Vagina (tissue), 2 donors: ENCODE data around the gene SLC34A3. TPM values are rescaled to one million over a fixed set of nuclear protein-coding genes. Genes with fewer than 3 reads are reported as not detected.
"Not testable (repeated sequence)": the region's sequence is repeated elsewhere in the genome, so short reads cannot be mapped to it uniquely, and the experiment has no call there.

Source experiments
- DNase-seq, 2 donors: peaks; one replicate each; pipeline ENCODE4 v3.0.0-alpha.2; 2017; ENCODE audit errors: extremely low spot score in 2 of 2
- H3K27ac ChIP-seq: fragments of 200-600 bp; sonication (generic); one replicate; pipeline ENCODE4 v1.5.1; 2019
- H3K27me3 ChIP-seq: fragments of 200-600 bp; sonication (generic); one replicate; pipeline ENCODE4 v1.5.1; 2019
- H3K36me3 ChIP-seq, 2 donors: fragments of 200-600 bp; sonication (generic); one replicate each; pipeline ENCODE4 v1.5.1; 2017 to 2019
- H3K4me1 ChIP-seq: fragments of 200-600 bp; sonication (generic); one replicate; pipeline ENCODE4 v1.5.1; 2019
- H3K4me3 ChIP-seq, 2 donors: fragments of 200-600 bp; sonication (generic); 1 replicate in 1 of 2; 2 replicates in 1 of 2; pipeline ENCODE4 v1.5.1; 2016 to 2019
- H3K9me3 ChIP-seq: fragments of 200-600 bp; sonication (generic); one replicate; pipeline ENCODE4 v1.5.1; 2019
- POLR2A ChIP-seq, 2 donors: fragments of 450-650 bp; IDR thresholded peaks; one replicate each; pipeline ENCODE4 v1.6.1; 2017; ENCODE audit warnings: antibody characterized with exemption in 2 of 2, mild to moderate bottlenecking in 2 of 2, moderate library complexity in 2 of 2
- POLR2AphosphoS5 ChIP-seq, 2 donors: sonication (generic); formaldehyde crosslinking; IDR thresholded peaks; one replicate each; pipeline ENCODE4 v1.9.0; 2017; ENCODE audit warnings: antibody characterized with exemption in 2 of 2, mild to moderate bottlenecking in 2 of 2, low read depth in 1 of 2; ENCODE audit not compliant: insufficient read depth in 1 of 2
- intact Hi-C: fragments of 100-400 bp; cut with DNase I; formaldehyde crosslinking; loops from one replicate; pipeline ENCODE4 v1.15.1; 2023
- total RNA-seq: library from RNA; depleted of rRNA; stranded (reverse); fragments of >200 nt; gene quantifications from one replicate; pipeline ENCODE4 v1.2.3, GENCODE V29; 2016
- TF ChIP-seq, protein P1 (sequence below), 3 experiments: fragments of 450-650 bp in 2 of 3; fragments of 200-600 bp in 1 of 3; sonication (generic) in 1 of 3; IDR thresholded peaks; one replicate each; pipeline ENCODE4 v1.5.1; 2017 to 2019; ENCODE audit warnings: antibody characterized with exemption in 3 of 3, mild to moderate bottlenecking in 2 of 3, moderate library complexity in 2 of 3

The SLC34A3 gene
- total RNA-seq, 1 donor from 2014 or later, result not detected

DNA sequence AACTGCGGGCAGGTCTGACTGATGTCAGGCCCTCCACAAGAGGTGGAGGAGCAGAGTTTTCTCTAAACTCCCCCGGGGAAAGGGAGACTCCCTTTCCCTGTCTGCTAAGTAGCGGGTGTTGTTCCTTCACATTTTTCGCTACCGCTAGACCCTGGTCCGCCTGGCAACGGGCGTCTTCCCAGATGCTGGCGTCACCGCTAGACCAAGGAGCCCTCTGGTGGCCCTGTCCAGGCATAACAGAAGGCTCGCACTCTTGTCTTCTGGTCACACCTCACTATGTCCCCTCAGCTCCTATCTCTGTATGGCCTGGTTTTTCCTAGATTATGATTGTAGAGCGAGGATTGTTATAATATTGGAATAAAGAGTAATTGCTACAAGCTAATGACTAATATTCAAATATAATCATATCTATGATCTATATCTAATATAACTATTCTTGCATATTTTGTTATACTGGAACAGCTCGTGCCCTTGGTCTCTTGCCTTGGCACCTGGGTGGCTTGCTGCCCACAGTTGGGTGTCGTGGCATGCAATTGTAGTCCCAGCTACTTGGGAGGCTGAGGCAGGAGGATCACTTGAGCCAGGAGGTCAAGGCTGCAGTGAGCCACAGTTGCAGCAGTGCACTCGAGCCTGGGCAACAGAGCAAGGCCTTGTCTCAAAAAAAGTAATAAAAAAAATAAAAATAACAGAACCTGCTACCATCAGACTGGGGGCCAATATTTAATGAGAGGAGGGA, 31.6 kb downstream of the SLC34A3 start:
- H3K36me3 ChIP-seq, result peaks cover 0 to 52% of the 10 kb centered on the region in 2 donors
- H3K27ac ChIP-seq, H3K27me3 ChIP-seq, intact Hi-C loops, H3K4me3 ChIP-seq, H3K9me3 ChIP-seq, H3K4me1 ChIP-seq, DNase-seq: not testable (repeated sequence)
- TF ChIP-seq, protein P1, sequence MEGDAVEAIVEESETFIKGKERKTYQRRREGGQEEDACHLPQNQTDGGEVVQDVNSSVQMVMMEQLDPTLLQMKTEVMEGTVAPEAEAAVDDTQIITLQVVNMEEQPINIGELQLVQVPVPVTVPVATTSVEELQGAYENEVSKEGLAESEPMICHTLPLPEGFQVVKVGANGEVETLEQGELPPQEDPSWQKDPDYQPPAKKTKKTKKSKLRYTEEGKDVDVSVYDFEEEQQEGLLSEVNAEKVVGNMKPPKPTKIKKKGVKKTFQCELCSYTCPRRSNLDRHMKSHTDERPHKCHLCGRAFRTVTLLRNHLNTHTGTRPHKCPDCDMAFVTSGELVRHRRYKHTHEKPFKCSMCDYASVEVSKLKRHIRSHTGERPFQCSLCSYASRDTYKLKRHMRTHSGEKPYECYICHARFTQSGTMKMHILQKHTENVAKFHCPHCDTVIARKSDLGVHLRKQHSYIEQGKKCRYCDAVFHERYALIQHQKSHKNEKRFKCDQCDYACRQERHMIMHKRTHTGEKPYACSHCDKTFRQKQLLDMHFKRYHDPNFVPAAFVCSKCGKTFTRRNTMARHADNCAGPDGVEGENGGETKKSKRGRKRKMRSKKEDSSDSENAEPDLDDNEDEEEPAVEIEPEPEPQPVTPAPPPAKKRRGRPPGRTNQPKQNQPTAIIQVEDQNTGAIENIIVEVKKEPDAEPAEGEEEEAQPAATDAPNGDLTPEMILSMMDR (IDR thresholded peaks at IDR 0.05), result peak; percentile 14 to 34 (median 15)

DNA sequence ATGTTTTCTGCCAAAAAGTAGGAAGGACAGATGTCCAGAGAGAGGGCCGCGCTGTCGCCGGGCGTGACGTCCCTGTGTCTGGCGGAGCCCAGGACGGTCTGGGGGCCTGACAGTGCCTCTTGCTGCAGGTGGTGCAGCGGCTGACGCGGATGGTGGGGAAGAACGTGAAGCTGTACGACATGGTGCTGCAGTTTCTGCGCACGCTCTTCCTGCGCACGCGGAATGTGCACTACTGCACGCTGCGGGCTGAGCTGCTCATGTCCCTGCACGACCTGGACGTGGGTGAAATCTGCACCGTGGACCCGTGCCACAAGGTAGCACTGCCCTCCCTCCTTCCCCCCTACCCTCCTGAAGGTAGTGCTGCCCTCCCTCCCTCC, 32.2 kb downstream of the SLC34A3 start:
- TF ChIP-seq POLR2AphosphoS5 (IDR thresholded peaks at IDR 0.05; ENCODE audit: insufficient read depth in 1 of 2, low read depth in 1 of 2) (no peak), POLR2A (IDR thresholded peaks at IDR 0.05) (no peak)
- TF ChIP-seq, protein P1 (IDR thresholded peaks at IDR 0.05), result no peak
- Histone ChIP-seq H3K36me3 (peaks cover 0 to 53% of the 10 kb centered on the region in 2 donors), H3K9me3 (no peaks in the 10 kb centered on the region), H3K27ac (no peak overlapping the region), H3K4me3 (no peak overlapping the region), H3K27me3 (no peaks in the 10 kb centered on the region), H3K4me1 (no peaks in the 10 kb centered on the region)
- DNase-seq, result no peak
- intact Hi-C loops, result no loop called here

DNA sequence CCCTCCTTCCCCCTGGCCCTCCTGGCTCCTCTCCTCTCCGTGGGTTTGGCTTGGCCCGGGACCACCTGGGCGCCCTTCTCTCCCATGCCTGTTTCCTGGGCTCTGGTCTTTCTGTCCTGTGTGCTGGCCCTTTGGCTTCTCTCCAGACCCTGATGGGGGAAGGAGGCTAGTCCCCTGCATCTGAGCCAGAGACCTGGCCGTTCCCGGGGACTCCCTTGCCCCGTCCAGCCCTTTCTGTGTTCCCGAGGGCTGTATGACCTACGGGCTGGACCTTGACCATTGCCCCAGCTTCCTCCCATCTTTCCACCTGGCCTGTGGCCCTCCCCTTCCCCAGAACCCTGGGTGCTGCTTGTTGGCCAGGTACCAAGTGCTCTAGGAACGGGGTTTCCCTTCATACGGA, 32.8 kb downstream of the SLC34A3 start:
- no peak for TF ChIP-seq POLR2A (IDR thresholded peaks at IDR 0.05)
- TF ChIP-seq POLR2AphosphoS5 (IDR thresholded peaks at IDR 0.05; ENCODE audit: insufficient read depth in 1 of 2, low read depth in 1 of 2), result no peak
- TF ChIP-seq, protein P1 (IDR thresholded peaks at IDR 0.05), result no peak
- no peak for DNase-seq
- peaks cover 0 to 49% of the 10 kb centered on the region in 2 donors for H3K36me3 ChIP-seq

DNA sequence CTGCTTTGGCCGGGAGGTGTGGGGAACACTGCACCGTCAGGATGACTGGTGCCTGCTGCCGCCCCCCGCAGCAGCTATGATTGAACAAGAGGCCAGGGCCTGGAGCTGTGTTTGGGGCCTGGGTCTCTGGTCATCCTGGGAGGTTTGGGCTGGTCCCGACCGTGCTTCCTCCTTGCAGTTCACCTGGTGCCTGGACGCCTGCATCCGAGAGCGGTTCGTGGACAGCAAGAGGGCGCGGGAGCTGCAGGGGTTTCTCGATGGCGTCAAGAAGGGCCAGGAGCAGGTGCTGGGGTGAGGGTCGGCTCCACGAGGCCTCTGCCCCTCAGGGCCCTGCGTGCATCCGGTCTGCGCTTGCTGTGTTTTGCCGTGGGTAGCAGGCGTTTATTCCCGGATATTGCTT, 33.4 kb downstream of the SLC34A3 start:
- Histone ChIP-seq H3K36me3 (peaks cover 0 to 44% of the 10 kb centered on the region in 2 donors), H3K27ac (no peak overlapping the region), H3K27me3 (no peaks in the 10 kb centered on the region), H3K4me1 (peaks cover 5% of the 10 kb centered on the region), H3K9me3 (no peaks in the 10 kb centered on the region), H3K4me3 (no peak overlapping the region)
- no peak for DNase-seq
- TF ChIP-seq POLR2A (IDR thresholded peaks at IDR 0.05), result no peak
- no peak for TF ChIP-seq POLR2AphosphoS5 (IDR thresholded peaks at IDR 0.05; ENCODE audit: insufficient read depth in 1 of 2, low read depth in 1 of 2)
- TF ChIP-seq, protein P1 (IDR thresholded peaks at IDR 0.05), result no peak
- intact Hi-C loops, result no loop called here

More for the DNA sequence above, 32.8 kb downstream of the SLC34A3 start:
- Histone ChIP-seq H3K4me3 (no peak overlapping the region), H3K4me1 (peaks cover 5% of the 10 kb centered on the region), H3K27ac (no peak overlapping the region), H3K27me3 (no peaks in the 10 kb centered on the region), H3K9me3 (no peaks in the 10 kb centered on the region)
- intact Hi-C loops, result no loop called here

DNA sequence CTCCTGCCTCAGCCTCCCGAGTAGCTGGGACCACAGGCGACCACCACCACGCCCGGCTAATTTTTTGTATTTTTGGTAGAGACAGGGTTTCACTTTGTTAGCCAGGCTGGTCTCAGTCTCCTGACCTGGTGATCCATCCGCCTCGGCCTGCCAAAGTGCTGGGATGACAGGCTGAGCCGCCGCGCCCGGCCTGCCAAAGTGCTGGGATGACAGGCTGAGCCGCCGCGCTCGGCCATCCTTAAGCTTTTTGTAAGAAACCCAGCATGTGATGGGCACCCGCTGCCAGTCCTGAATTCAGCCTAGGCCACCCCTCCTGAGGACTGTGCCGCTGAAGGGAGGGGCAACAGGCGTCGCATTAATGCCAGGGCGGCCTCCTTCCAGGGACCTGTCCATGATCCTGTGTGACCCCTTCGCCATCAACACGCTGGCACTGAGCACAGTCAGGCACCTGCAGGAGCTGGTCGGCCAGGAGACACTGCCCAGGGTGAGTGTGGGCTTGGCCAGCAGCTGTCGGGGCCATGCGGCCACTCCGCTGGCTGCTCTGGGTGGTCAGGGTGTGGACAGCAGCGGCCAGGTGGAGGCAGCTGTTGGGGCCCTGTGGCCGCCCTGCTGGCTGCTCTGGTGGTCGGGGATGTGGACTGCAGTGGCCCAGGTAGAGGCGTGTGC, 34.9 kb downstream of the SLC34A3 start:
- intact Hi-C loops, result no loop called here
- Histone ChIP-seq H3K9me3 (no peaks in the 10 kb centered on the region), H3K36me3 (peaks cover 0 to 40% of the 10 kb centered on the region in 2 donors), H3K27ac (no peak overlapping the region), H3K4me1 (peaks cover 12% of the 10 kb centered on the region), H3K27me3 (no peaks in the 10 kb centered on the region), H3K4me3 (no peak overlapping the region)
- DNase-seq, result no peak
- no peak for TF ChIP-seq POLR2AphosphoS5 (IDR thresholded peaks at IDR 0.05; ENCODE audit: insufficient read depth in 1 of 2, low read depth in 1 of 2)
- TF ChIP-seq POLR2A (IDR thresholded peaks at IDR 0.05), result no peak
- TF ChIP-seq, protein P1 (IDR thresholded peaks at IDR 0.05), result no peak
